Measurements from ENCODE around the gene ZFX. TPM values are rescaled to one million over a fixed set of nuclear protein-coding genes. Genes with fewer than 3 reads are reported as not detected.

ZFX gene
- total RNA-seq, 4 donors from 2014 or later: 31.4 to 61.3 (median 45.0) TPM

- Histone ChIP-seq H3K27me3 (no peaks in the 10 kb centered on the region), H3K9me3 (no peaks in the 10 kb centered on the region), H3K36me3 (no peaks in the 10 kb centered on the region), H3K4me1 (no peaks in the 10 kb centered on the region), H3K27ac (no peak overlapping the region), H3K4me3 (no peak overlapping the region)
- no peak for DNase-seq (ENCODE audit: low spot score in 2 of 2)
- 82% methylated on average over 5 of the region's 5 CpGs for WGBS
- TF ChIP-seq EP300 (IDR thresholded peaks at IDR 0.05) (no peak), CTCF (IDR thresholded peaks at IDR 0.05) (no peak), POLR2AphosphoS5 (IDR thresholded peaks at IDR 0.05) (no peak), POLR2A (IDR thresholded peaks at IDR 0.05) (no peak)
Observed at GRCh38 chrX:24228596-24228995, 79.1 kb downstream of the ZFX start.

GRCh38 chrX:24229400-24229879 is 79.9 kb downstream of the ZFX start:
- DNase-seq (ENCODE audit: low spot score in 2 of 2): no peak
- no peak overlapping the region for H3K27ac ChIP-seq
- no peaks in the 10 kb centered on the region for H3K4me1 ChIP-seq
- no peak overlapping the region for H3K4me3 ChIP-seq
- no peaks in the 10 kb centered on the region for H3K27me3 ChIP-seq
- no peaks in the 10 kb centered on the region for H3K36me3 ChIP-seq
- TF ChIP-seq EP300 (IDR thresholded peaks at IDR 0.05) (no peak), POLR2AphosphoS5 (IDR thresholded peaks at IDR 0.05) (no peak), POLR2A (IDR thresholded peaks at IDR 0.05) (no peak), CTCF (IDR thresholded peaks at IDR 0.05) (no peak)
- WGBS: 78% methylated on average over 10 of the region's 10 CpGs
- H3K9me3 ChIP-seq: no peaks in the 10 kb centered on the region

- no peaks in the 10 kb centered on the region for H3K9me3 ChIP-seq
- no peaks in the 10 kb centered on the region for H3K27me3 ChIP-seq
- 63% methylated on average over 3 of the region's 3 CpGs for WGBS
- no peaks in the 10 kb centered on the region for H3K36me3 ChIP-seq
- H3K4me3 ChIP-seq: no peak overlapping the region
- no peak overlapping the region for H3K27ac ChIP-seq
- no peak for TF ChIP-seq POLR2A (IDR thresholded peaks at IDR 0.05)
- no peak for TF ChIP-seq CTCF (IDR thresholded peaks at IDR 0.05)
- TF ChIP-seq EP300 (IDR thresholded peaks at IDR 0.05): no peak
- TF ChIP-seq POLR2AphosphoS5 (IDR thresholded peaks at IDR 0.05): no peak
- no peaks in the 10 kb centered on the region for H3K4me1 ChIP-seq
- no peak for DNase-seq (ENCODE audit: low spot score in 2 of 2)
Observed at GRCh38 chrX:24229976-24230375, 80.4 kb downstream of the ZFX start.

- TF ChIP-seq POLR2AphosphoS5 (IDR thresholded peaks at IDR 0.05) (no peak), EP300 (IDR thresholded peaks at IDR 0.05) (no peak), POLR2A (IDR thresholded peaks at IDR 0.05) (no peak), CTCF (IDR thresholded peaks at IDR 0.05) (no peak)
- H3K27me3 ChIP-seq: no peaks in the 10 kb centered on the region
- DNase-seq (ENCODE audit: low spot score in 2 of 2): no peak
Observed at GRCh38 chrX:24231131-24231540, 81.6 kb downstream of the ZFX start.

GRCh38 chrX:24231641-24232179 is 82.2 kb downstream of the ZFX start:
- 23% methylated on average over 1 of the region's 1 CpG for WGBS
- Histone ChIP-seq H3K27ac (no peak overlapping the region), H3K4me3 (no peak overlapping the region), H3K36me3 (no peaks in the 10 kb centered on the region), H3K4me1 (no peaks in the 10 kb centered on the region), H3K27me3 (no peaks in the 10 kb centered on the region), H3K9me3 (no peaks in the 10 kb centered on the region)
- DNase-seq (ENCODE audit: low spot score in 2 of 2): no peak
- TF ChIP-seq EP300 (IDR thresholded peaks at IDR 0.05): no peak
- TF ChIP-seq POLR2A (IDR thresholded peaks at IDR 0.05): no peak
- no peak for TF ChIP-seq CTCF (IDR thresholded peaks at IDR 0.05)
- no peak for TF ChIP-seq POLR2AphosphoS5 (IDR thresholded peaks at IDR 0.05)

More at GRCh38 chrX:24231131-24231540, 81.6 kb downstream of the ZFX start:
- no peak overlapping the region for H3K27ac ChIP-seq
- H3K9me3 ChIP-seq: no peaks in the 10 kb centered on the region
- H3K4me3 ChIP-seq: no peak overlapping the region
- WGBS: 17% methylated on average over 3 of the region's 3 CpGs
- no peaks in the 10 kb centered on the region for H3K36me3 ChIP-seq
- no peaks in the 10 kb centered on the region for H3K4me1 ChIP-seq

Measured in suprapubic skin (tissue), 4 donors.